ENCODE results near the gene THBD. TPM values are rescaled to one million over a fixed set of nuclear protein-coding genes. Genes with fewer than 3 reads are reported as not detected.

THBD gene
- total and polyA plus RNA-seq, 2 of the 4 experiments (the other 2 are of a cell fraction): 0.07 TPM; not detected in 1

DNA sequence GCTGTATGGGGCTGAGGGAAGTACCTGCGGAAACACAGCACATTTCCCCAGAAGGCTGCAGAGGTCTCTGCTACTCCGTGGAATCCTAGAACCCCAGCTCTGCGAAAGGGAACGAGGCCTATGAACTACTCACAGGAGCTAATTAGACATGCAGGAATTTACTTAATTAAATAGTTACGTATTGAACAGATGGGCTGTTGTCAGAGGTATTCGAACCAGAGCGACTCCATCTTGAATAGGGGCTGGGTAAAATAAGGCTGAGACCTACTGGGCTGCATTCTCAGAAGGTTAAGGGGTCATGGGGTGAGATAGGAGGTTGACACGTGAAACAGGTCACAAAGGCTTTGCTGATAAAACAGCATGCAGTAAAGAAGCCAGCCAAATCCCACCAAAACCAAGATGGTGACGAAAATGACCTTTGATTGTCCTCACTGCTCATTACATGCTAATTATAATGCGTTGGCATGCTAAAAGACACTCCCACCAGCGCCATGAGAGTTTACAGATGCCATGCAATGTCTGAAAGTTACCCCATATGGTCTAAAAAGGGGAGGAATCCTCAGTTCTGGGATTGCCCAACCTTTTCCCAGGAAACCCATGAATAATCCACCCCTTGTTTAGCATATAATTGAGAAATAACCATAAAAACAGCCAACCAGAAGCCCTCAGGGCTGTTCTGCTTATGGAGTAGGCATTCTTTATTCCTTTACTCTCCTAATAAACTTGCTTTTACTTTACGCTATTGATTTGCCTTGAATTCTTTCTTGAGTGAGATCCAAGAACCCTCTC is 29.0 kb downstream of the THBD start:
- no peak overlapping the region for H2AK5ac ChIP-seq (ENCODE audit: low read depth, low read length)
- H3K9me1 ChIP-seq (ENCODE audit: insufficient read depth, low read length): no peaks in the 10 kb centered on the region
- no peaks in the 10 kb centered on the region for H3K36me3 ChIP-seq (ENCODE audit: control insufficient read depth, insufficient read depth, low read length)
- intact Hi-C loops (cut with micrococcal nuclease): no loop called here
- in situ Hi-C loops (cut with MboI; ENCODE audit: low sequenced_read_pairs): no loop called here
- H3K4me1 ChIP-seq (ENCODE audit: control insufficient read depth, insufficient read depth, low read length): no peaks in the 10 kb centered on the region
- no peak overlapping the region for H3K9ac ChIP-seq (ENCODE audit: low read depth, low read length)
- no peak overlapping the region for H3K23ac ChIP-seq (ENCODE audit: low read depth, low read length)
- no peak overlapping the region for H3K4me3 ChIP-seq (ENCODE audit: insufficient read depth, low read depth, low read length)
- no peak overlapping the region for H4K91ac ChIP-seq (ENCODE audit: insufficient read depth, low read depth, low read length)
- TF ChIP-seq, protein P1, sequence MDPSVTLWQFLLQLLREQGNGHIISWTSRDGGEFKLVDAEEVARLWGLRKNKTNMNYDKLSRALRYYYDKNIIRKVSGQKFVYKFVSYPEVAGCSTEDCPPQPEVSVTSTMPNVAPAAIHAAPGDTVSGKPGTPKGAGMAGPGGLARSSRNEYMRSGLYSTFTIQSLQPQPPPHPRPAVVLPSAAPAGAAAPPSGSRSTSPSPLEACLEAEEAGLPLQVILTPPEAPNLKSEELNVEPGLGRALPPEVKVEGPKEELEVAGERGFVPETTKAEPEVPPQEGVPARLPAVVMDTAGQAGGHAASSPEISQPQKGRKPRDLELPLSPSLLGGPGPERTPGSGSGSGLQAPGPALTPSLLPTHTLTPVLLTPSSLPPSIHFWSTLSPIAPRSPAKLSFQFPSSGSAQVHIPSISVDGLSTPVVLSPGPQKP (IDR thresholded peaks at IDR 0.05; ENCODE audit: borderline replicate concordance, low read depth, low read length): no peak
- no peak for TF ChIP-seq RAD21 (IDR thresholded peaks at IDR 0.05; ENCODE audit: low read length)
- no peak for TF ChIP-seq RCOR1 (IDR thresholded peaks at IDR 0.05; ENCODE audit: insufficient replicate concordance, low read length)
- H2BK5ac ChIP-seq (ENCODE audit: low read depth, low read length, poor library complexity, severe bottlenecking): no peak overlapping the region
- no peak overlapping the region for H3K27ac ChIP-seq (ENCODE audit: insufficient read depth, low read length)
- H3K14ac ChIP-seq (replicated peaks; ENCODE audit: low read depth, low read length): no peak overlapping the region
- H3K79me1 ChIP-seq (ENCODE audit: low read depth in 1 of 2, low read length in 2 of 2): no peaks in the 10 kb centered on the region
- H4K8ac ChIP-seq (ENCODE audit: low read depth in 2 of 2, low read length in 2 of 2): no peak overlapping the region
- ChIA-PET POLR2A (ENCODE audit: unreplicated experiment) (no interaction called here), CTCF (no interaction called here)
- DNase-seq (no peak), ATAC-seq (ENCODE audit: low read depth) (no peak)
- no peak overlapping the region for H2BK15ac ChIP-seq (ENCODE audit: low read depth, low read length)
- BruUV-seq (replicated peaks): no TSS peak
- 47% methylated on average over 3 of the region's 12 CpGs; no CpG with 5 or more reads in 1 of the 2 experiments for whole genome bisulfite sequencing, 2 experiments (ENCODE audit: extremely low coverage in 2 of 2, insufficient read length in 1 of 2)
- peaks cover 1% of the 10 kb centered on the region; the same call in 1 of the 2 replicates for H3K27me3 ChIP-seq (ENCODE audit: control insufficient read depth, insufficient read depth, low read length)
- H2BK20ac ChIP-seq (ENCODE audit: low read depth, low read length): no peak overlapping the region
- no peak overlapping the region for H2AK9ac ChIP-seq (replicated peaks; ENCODE audit: low read depth, low read length, poor library complexity)
- H2AFZ ChIP-seq (replicated peaks; ENCODE audit: low read length, poor library complexity): no peak overlapping the region
- dilution Hi-C loops (cut with HindIII; ENCODE audit: low sequenced_read_pairs, unreplicated experiment): no loop called here
- H3K9me3 ChIP-seq (ENCODE audit: control insufficient read depth, insufficient read depth, low read length): no peaks in the 10 kb centered on the region
- H3K56ac ChIP-seq (ENCODE audit: extremely low read depth, insufficient read depth, low read length): no peak overlapping the region
- no peak overlapping the region for H3K4ac ChIP-seq (ENCODE audit: low read depth, low read length)
- H4K20me1 ChIP-seq (ENCODE audit: insufficient read depth, low read length): no peaks in the 10 kb centered on the region
- no peak overlapping the region for H3K18ac ChIP-seq (ENCODE audit: low read depth, low read length)
- H4K5ac ChIP-seq (ENCODE audit: low read depth, low read length): no peak overlapping the region
- no peak overlapping the region for H2BK120ac ChIP-seq (ENCODE audit: low read depth, low read length)
- no peak overlapping the region for H3K4me2 ChIP-seq (ENCODE audit: low read depth, low read length)
